ENCODE data around the gene GIMAP8.
"Not testable (repeated sequence)": the region's sequence is repeated elsewhere in the genome, so short reads cannot be mapped to it uniquely, and the experiment has no call there.

Gene GIMAP8

GRCh38 chr7:150489782-150490181, 39.4 kb downstream of the GIMAP8 start (continued):
- no peak for TF ChIP-seq ZNF701 (tag by site-specific recombination; IDR thresholded peaks at IDR 0.05)
- TF ChIP-seq ZNF394 (tag by site-specific recombination; IDR thresholded peaks at IDR 0.05; ENCODE audit: borderline replicate concordance), result no peak
- no peak for TF ChIP-seq ZNF114 (tag by site-specific recombination; IDR thresholded peaks at IDR 0.05)
- no peak for TF ChIP-seq ZFHX2 (tag by site-specific recombination; conservative IDR thresholded peaks at IDR 0.05)
- TF ChIP-seq ZNF843 (tag by site-specific recombination; IDR thresholded peaks at IDR 0.05), result no peak
- no peak for TF ChIP-seq ZNF623 (tag by site-specific recombination; IDR thresholded peaks at IDR 0.05)
- no peak for TF ChIP-seq ZXDB (tag by site-specific recombination; IDR thresholded peaks at IDR 0.05)
- TF ChIP-seq ZSCAN18 (tag by site-specific recombination; IDR thresholded peaks at IDR 0.05), result no peak
- TF ChIP-seq ZNF133 (tag by site-specific recombination; IDR thresholded peaks at IDR 0.05), result no peak
- TF ChIP-seq EGR2 (tag by site-specific recombination; IDR thresholded peaks at IDR 0.05; ENCODE audit: low read depth), result no peak
- TF ChIP-seq ZNF2 (tag by site-specific recombination; IDR thresholded peaks at IDR 0.05), result no peak

GRCh38 chr7:150493442-150493841, 43.0 kb downstream of the GIMAP8 start:
- H3K27ac ChIP-seq (ENCODE audit: extremely low read depth, low read depth, low read length); H3K9me3 ChIP-seq (ENCODE audit: control insufficient read depth, insufficient read depth, low read depth, low read length); CTCF ChIA-PET; POLR2A ChIA-PET; H3K4me1 ChIP-seq (ENCODE audit: control insufficient read depth, insufficient read depth, low read length); H3K36me3 ChIP-seq (ENCODE audit: control insufficient read depth in 2 of 2, insufficient read depth in 1 of 2, low read length in 2 of 2); H3K4me3 ChIP-seq (ENCODE audit: low read depth, low read length): not testable (repeated sequence)
- TF ChIP-seq ZNF146 (tag by site-specific recombination; IDR thresholded peaks at IDR 0.05), result peak; percentile 94

- TF ChIP-seq GLI2 (tag by site-specific recombination; IDR thresholded peaks at IDR 0.05; ENCODE audit: borderline replicate concordance, low read depth) (no peak), ZNF121 (tag by site-specific recombination; IDR thresholded peaks at IDR 0.05) (no peak), ZNF621 (tag by site-specific recombination; IDR thresholded peaks at IDR 0.05) (no peak), ZNF560 (tag by site-specific recombination; IDR thresholded peaks at IDR 0.05; ENCODE audit: borderline replicate concordance) (no peak), ZBTB7A (tag by site-specific recombination; IDR thresholded peaks at IDR 0.05; ENCODE audit: low read depth) (no peak), ZNF157 (tag by site-specific recombination; IDR thresholded peaks at IDR 0.05) (no peak), ZNF658 (tag by site-specific recombination; IDR thresholded peaks at IDR 0.05) (no peak), ZNF585B (tag by site-specific recombination; IDR thresholded peaks at IDR 0.05) (no peak), OSR2 (tag by site-specific recombination; IDR thresholded peaks at IDR 0.05) (no peak)
- TF ChIP-seq, protein P1, sequence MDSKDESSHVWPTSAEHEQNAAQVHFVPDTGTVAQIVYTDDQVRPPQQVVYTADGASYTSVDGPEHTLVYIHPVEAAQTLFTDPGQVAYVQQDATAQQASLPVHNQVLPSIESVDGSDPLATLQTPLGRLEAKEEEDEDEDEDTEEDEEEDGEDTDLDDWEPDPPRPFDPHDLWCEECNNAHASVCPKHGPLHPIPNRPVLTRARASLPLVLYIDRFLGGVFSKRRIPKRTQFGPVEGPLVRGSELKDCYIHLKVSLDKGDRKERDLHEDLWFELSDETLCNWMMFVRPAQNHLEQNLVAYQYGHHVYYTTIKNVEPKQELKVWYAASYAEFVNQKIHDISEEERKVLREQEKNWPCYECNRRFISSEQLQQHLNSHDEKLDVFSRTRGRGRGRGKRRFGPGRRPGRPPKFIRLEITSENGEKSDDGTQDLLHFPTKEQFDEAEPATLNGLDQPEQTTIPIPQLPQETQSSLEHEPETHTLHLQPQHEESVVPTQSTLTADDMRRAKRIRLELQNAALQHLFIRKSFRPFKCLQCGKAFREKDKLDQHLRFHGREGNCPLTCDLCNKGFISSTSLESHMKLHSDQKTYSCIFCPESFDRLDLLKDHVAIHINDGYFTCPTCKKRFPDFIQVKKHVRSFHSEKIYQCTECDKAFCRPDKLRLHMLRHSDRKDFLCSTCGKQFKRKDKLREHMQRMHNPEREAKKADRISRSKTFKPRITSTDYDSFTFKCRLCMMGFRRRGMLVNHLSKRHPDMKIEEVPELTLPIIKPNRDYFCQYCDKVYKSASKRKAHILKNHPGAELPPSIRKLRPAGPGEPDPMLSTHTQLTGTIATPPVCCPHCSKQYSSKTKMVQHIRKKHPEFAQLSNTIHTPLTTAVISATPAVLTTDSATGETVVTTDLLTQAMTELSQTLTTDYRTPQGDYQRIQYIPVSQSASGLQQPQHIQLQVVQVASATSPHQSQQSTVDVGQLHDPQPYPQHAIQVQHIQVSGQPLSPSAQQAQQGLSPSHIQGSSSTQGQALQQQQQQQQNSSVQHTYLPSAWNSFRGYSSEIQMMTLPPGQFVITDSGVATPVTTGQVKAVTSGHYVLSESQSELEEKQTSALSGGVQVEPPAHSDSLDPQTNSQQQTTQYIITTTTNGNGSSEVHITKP (tag by site-specific recombination; IDR thresholded peaks at IDR 0.05), result no peak
- Histone ChIP-seq H3K9me3 (ENCODE audit: control insufficient read depth, insufficient read depth, low read depth, low read length) (no peaks in the 10 kb centered on the region), H3K4me3 (ENCODE audit: low read depth, low read length) (no peak overlapping the region), H3K36me3 (ENCODE audit: control insufficient read depth in 2 of 2, insufficient read depth in 1 of 2, low read length in 2 of 2) (no peaks in the 10 kb centered on the region), H3K4me1 (ENCODE audit: control insufficient read depth, insufficient read depth, low read length) (no peaks in the 10 kb centered on the region), H3K27ac (ENCODE audit: extremely low read depth, low read depth, low read length) (no peak overlapping the region)
- CTCF ChIA-PET, result interaction anchor here (0.6 kb wide), 1 partner anchor 338 kb away, joined by 4 read pairs; no protein-coding TSS in a partner anchor
- POLR2A ChIA-PET, result no interaction called here
These were observed 52.1 kb downstream of the GIMAP8 start for GRCh38 chr7:150502519-150502918.

Measured in HEK293 (cell line).